ENCODE data around the gene PRKAG2.

The PRKAG2 gene

GRCh38 chr7:151621961-151622360 lies 255.0 kb downstream of the PRKAG2 start:
- DNase-seq (ENCODE audit: low read depth) = no peak

- DNase-seq (ENCODE audit: low read depth) = no peak
Observed at GRCh38 chr7:151616443-151617213, 260.3 kb downstream of the PRKAG2 start.

- no peak for DNase-seq (ENCODE audit: low read depth)
Observed at GRCh38 chr7:151615784-151616183, 261.1 kb downstream of the PRKAG2 start.

GRCh38 chr7:151615058-151615457 lies 261.9 kb downstream of the PRKAG2 start:
- DNase-seq (ENCODE audit: low read depth) = no peak

- DNase-seq (ENCODE audit: low read depth) = no peak
Observed at GRCh38 chr7:151614019-151614418, 262.9 kb downstream of the PRKAG2 start.

- DNase-seq (ENCODE audit: low read depth) = no peak
Observed at GRCh38 chr7:151611878-151612277, 265.0 kb downstream of the PRKAG2 start.

GRCh38 chr7:151611041-151611440 lies 265.9 kb downstream of the PRKAG2 start:
- no peak for DNase-seq (ENCODE audit: low read depth)

- no peak for DNase-seq (ENCODE audit: low read depth)
Observed at GRCh38 chr7:151608031-151608551, 268.8 kb downstream of the PRKAG2 start.

GRCh38 chr7:151607464-151607867 lies 269.4 kb downstream of the PRKAG2 start:
- DNase-seq (ENCODE audit: low read depth) = peak; percentile 69

GRCh38 chr7:151603951-151604350 lies 273.0 kb downstream of the PRKAG2 start:
- DNase-seq (ENCODE audit: low read depth) = no peak

- peak; percentile 76 for DNase-seq (ENCODE audit: low read depth)
Observed at GRCh38 chr7:151601521-151602305, 275.2 kb downstream of the PRKAG2 start.

- DNase-seq (ENCODE audit: low read depth) = no peak
Observed at GRCh38 chr7:151600331-151600730, 276.6 kb downstream of the PRKAG2 start.

GRCh38 chr7:151599401-151600227 lies 277.3 kb downstream of the PRKAG2 start:
- DNase-seq (ENCODE audit: low read depth) = peak; percentile 96

- DNase-seq (ENCODE audit: low read depth) = peak; percentile 97
Observed at GRCh38 chr7:151597541-151598444, 279.1 kb downstream of the PRKAG2 start.

GRCh38 chr7:151595702-151596350 lies 281.1 kb downstream of the PRKAG2 start:
- DNase-seq (ENCODE audit: low read depth) = no peak

GRCh38 chr7:151592868-151593486 lies 283.9 kb downstream of the PRKAG2 start:
- DNase-seq (ENCODE audit: low read depth) = peak; percentile 96

GRCh38 chr7:151592330-151592729 lies 284.6 kb downstream of the PRKAG2 start:
- no peak for DNase-seq (ENCODE audit: low read depth)

- DNase-seq (ENCODE audit: low read depth) = no peak
Observed at GRCh38 chr7:151591866-151592265, 285.0 kb downstream of the PRKAG2 start.

GRCh38 chr7:151590850-151591771 lies 285.8 kb downstream of the PRKAG2 start:
- no peak for DNase-seq (ENCODE audit: low read depth)

All from iris pigment epithelial cell (primary cell).